Stimulated activated CD4-positive, alpha-beta T cell treated with anti-CD3 and anti-CD28 coated beads, Interleukin-15, amount 100 ng/mL, for 24 hours (primary cell): ENCODE data around the gene ANKRD29.
"Not testable (repeated sequence)": the region's sequence is repeated elsewhere in the genome, so short reads cannot be mapped to it uniquely, and the experiment has no call there.

ENCODE experiments used
- DNase-seq: peaks from one replicate; pipeline ENCODE4 v3.0.0-alpha.2; 2020

The ANKRD29 gene

DNA sequence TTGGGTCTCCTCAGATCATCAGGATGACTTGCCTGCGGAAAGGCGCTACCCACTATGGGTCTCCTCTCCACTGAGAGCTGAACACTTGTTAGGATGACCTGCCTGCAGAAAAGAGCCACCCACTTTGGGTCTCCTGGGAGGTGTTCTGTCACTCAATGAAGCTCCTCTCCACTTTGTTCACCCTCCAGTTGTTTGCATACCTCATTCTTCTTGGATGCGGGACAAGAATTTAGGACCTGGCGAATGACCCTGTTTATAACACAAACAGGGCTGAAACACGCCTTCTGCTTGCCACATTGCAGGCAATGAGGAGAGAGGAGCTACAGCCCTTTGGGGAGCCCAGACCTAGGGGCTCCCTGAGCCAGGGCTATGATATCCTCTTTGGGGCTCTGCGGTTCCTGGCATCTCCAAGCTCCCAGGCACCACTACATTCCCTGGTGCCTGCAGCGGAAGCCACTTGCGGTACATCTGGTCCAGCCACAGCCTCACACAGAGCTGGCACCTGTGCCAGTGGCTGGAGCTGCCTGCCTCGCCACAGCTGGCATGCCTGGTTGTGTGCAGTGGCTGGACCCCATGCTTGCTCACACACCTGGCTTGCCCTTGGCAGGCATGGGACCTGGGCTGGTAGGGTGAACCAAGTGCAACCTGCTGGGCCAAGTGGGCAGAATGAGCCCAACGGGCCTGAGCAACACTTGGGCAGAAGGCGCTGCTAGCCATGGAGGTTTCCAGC, 20.6 kb downstream of the ANKRD29 start:
- DNase-seq: no peak

DNA sequence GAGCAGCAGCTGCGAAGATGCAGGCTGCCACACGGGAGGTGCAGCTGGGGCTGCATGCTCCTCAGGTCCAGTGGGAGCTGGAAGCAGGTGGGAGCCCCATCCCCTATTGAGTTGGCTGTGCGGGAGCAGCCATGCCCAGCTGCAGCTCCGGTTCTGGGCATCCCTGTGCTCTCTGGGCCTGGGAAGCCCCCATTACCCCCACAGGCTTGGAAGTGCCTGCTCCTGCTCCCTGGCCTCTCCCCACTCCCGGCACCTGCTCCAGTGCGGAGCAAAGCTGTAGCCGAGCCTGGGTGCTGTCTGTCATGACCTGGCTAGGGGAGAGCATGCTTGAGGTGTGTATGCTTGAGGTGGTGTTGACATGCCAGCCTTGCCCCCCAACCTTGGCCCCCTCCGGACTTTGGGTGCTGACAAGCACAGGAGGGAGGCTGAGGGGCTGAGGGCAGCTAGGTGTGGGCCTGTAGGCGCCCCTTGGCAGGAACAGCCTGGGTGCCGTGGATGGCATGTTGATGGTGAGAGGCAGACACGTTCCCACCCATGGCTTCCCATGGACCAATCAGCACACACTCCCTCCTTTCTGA, 21.5 kb downstream of the ANKRD29 start:
- DNase-seq: no peak

DNA sequence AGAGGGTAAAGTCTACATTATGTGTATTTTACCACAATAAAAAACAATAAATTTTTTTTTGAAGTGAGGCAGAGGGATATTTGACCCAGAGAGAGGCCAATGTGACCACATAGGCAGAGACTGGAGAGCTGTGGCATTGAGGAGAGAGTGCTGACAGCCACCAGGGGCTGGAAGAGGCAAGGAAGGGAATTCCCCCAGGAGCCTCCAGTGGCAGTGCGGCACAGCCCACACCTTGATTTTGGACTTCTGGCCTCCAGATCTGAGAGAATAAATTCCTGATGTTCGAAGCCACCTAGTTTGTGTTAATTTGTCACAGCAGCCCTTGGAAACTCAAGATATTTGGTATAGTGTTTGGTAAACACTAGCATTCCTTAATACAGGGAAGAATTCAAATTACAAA, 22.7 kb downstream of the ANKRD29 start:
- DNase-seq: no peak

DNA sequence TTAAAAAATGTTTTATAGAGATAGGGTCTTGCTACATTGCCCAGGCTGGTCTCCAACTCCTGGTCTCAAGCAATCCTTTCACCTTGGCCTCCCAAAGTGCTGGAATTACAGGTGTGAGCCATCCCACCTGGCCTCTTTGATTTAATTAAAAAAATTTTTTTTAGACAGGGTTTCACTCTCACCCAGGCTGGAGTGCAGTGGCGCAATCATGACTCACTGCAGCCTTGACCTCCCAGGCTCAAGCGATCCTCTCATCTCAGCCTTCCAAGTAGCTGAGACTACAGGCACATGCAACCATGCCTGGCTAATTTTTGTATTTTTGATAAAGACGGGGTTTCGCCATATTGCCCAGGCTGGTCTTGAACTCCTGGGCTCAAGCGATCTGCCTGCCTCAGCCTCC, 26.3 kb downstream of the ANKRD29 start:
- DNase-seq: not testable (repeated sequence)

DNA sequence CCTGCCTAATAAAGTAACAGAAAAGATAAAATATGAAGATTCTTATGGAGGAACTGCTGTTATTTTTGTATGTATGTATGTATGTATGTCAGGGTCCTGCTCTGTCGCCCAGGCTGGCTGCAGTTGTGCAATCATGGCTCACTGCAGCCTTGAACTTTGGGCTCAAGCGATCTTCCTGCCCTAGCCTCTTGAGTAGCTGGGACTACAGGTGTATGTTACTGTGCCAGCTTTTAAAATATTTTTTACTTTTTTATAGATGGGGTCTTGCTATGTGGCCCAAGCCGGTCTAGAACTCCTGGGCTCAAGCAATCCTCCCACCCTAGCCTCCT, 26.7 kb downstream of the ANKRD29 start:
- DNase-seq: no peak

DNA sequence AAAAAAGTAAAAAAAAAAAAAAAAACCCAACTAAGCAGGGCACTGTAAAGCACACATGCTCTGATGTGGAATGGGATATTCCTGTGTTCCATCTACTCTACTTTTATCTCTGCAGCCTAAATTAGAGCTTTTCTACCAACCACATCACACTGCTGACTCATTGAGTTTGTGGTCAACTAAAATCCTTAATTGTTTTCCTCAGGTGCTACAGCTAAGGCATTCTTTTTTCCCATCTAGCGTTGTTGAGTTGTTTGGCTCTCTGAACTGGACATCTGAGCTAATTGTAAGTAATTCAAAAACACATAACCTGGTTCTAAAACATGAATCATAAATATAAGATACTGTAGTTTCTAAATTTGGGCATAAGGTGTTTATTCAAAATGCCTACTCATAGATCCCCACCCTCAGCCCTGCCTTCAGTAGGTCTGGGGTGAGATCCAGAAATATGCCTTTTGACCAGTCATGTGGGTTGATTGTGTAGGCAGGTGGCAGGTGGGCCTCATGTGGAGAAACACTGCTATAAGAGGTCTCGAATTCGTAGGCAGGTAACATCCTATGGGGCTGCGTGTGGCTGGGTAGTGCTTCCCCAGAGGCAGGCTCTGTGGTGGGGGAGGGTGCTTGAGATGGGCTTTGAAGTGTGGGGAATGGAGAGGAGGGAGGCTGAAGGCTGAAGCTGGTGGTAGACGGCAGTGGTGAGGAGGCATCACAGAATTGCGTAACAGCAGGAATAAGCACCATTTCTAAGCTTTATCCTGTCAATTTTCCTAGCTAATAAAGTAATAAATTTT, 27.2 kb downstream of the ANKRD29 start:
- no peak for DNase-seq

DNA sequence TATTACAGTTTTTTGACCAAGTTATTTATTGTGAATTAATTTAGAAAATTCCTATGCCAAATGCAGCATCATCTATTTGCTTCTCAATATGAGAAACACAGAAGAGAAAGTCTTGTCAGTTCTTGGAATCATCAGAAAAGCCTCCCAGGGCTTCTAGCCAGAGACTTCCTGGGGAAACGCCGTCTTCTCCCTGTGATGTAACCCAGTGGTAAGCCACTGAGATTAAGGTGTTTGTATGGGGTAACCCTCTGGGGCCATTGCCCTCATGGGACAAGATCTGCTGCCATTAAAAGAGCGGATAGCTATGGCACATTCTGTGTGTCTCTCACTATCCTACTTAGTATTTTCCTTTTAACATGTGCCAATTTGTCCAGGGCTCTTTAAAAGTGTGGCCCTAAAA, 28.0 kb downstream of the ANKRD29 start:
- DNase-seq: no peak

DNA sequence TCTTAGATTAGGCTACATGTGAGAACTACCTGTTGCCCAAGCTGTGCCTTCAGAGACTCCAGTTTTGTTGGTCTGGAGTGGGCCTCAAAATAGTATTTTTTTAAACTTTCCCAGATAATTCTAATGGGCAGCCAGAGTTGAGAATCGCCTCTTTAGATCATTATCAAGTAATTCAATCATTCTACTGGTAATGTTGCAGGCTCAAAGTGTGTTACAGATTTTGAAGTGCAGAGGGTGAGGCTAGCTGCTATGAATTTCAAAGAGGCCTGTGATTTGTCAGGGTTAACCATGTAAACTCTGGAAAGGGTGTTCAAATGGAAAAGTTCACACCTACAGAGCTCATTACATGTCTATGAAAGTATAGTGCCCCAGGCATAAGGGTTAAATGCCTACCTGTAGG, 30.1 kb downstream of the ANKRD29 start:
- DNase-seq: no peak

DNA sequence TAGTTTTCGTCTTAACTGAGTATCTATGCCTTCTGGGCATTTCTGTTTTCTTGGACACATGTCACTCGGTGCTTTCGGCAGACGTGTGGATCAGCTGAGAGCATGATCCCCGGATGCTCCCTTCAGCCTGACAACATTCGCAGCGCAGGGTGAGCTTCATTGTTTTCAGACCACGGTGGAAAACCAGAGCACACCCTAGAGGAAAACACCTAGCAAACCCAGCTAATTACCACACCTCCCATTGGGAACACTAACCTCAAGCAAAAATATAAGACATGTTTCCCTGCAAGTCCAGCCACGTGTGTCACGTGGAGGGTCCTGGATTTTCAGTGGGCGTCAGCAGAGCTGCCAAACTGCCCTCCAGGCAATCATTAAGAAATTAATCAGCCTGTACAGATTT, 31.0 kb downstream of the ANKRD29 start:
- no peak for DNase-seq

DNA sequence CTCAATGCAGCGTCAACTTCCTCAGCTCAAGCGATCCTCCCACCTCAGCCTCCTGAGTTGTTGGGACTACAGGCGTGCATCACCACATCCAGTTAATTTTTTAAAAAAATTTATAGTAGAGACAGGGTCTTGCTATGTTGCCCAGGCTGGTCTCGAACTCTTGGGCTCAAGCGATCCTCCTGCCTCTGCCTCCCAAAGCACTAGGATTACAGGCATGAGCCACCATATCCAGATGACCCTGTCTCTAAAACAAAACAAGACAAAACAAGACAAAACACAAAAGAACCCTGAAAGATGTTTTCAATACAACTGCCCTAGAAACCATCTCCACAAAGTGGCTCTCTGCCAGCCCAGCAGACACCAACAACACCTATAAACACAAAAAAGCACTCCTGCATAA, 31.4 kb downstream of the ANKRD29 start:
- no peak for DNase-seq

DNA sequence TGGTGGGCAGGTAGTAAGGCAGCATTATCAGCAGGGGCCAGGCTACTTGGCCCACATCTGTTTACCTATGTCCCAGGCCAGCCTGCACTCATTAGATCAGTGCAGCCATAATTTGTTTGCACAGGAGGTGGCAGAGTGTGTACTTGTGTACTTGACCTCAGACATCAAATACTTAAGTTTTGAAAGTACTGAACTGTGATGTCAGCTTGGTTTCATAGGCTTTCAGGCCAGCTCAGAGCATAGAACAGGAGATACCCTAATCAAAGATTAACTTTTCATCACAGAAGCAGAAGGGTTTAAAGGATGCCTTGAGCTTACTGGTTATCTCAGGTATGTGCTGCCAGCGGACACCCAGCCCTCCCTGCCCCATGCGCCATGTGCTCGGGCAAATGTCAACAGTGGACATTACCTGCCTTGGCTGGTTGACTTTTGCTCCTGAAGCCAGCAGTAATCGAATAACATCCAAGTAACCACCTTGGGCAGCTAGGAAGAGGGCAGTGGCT, 33.2 kb downstream of the ANKRD29 start:
- DNase-seq: no peak

DNA sequence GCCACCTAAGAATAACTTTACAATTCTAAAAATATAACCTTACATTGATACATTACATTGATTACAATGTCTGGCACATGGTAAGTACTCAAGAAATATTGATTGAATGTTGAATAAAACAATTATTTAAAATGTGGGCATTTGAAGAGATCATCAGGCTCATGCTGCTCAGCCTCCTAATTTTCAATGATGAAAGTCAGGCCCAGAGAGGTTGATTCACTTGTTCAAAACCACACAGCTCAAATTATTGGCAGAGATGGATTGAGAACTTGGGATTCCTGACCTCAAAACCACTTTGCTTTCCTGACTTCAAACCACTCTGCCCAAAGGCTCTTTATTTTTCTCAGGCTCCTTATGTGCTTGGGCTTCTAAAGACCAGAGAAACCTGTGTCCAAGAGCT, 34.7 kb downstream of the ANKRD29 start:
- DNase-seq: no peak

DNA sequence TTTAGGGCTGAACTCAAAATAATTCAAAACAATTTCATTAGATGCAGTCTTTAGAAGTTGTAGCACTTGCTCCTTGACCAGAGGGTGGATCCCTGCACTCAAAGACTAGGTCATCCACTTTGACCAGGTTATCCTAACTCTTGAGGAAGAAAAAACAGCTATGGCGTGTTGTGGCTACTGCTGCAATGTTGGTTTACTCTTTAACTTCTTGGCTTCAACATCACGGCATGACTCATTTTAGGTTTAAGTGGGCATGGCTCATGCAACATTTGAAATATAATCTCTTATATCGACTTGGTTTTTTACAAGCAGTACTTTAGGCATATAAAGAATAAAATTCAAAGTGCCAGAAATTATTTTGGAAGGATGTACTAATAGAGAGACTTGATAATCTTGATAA, 35.4 kb downstream of the ANKRD29 start:
- DNase-seq: no peak

DNA sequence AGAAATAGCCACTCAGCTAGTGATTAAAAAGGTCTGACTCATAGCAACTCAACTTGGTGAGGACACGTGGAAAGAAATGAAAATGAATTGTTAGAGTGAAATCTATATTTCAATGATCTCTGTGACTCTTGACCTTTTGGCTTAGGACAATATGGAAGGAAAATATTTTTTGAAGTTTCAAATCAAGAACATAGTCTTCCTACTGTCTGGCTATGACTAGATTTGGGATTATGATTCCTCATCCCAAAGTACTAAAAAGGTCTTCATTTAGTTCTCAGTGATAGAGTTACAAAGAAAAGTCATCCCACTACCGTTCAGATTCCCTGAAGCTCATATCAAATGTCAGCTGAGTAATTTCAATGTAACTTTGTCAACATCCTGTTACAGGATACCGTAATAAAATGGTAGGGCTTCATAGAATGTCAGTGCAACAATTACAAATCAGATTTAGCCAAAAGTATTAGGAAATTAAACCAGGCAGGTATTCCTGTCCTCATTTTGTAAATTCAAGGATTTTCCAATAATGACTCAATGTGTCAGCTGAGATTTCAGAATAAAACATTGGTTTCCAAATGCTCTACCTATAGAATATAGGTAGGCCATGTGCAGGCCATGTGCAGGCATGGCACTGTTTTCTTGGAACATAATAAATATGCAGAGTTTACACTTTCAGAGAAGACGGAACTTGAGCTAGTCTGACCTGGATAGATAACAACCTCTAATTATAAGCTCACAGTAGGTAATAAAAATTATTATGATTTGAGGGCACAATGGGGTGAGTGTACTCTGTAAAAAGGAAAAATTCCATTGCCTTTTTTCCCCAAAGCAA, 36.0 kb downstream of the ANKRD29 start:
- DNase-seq: no peak

DNA sequence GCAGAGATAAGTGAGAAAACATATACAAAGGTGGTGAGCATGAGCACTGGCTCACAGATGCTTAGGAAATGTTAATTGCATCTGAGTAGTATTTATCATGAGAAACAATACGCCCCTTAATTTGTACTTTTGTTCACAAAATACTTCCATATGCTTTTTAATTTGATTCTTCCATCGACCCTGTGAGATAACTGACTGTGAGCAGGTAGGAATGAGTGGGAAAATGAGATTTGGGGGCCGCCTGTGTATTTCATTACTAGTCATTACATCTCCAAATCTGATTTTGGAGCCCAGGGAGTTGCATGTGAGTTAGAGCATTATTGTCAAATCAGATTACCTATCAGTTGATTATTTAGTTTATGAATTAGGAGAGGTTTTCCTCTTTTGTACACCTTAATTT, 39.7 kb downstream of the ANKRD29 start:
- no peak for DNase-seq

DNA sequence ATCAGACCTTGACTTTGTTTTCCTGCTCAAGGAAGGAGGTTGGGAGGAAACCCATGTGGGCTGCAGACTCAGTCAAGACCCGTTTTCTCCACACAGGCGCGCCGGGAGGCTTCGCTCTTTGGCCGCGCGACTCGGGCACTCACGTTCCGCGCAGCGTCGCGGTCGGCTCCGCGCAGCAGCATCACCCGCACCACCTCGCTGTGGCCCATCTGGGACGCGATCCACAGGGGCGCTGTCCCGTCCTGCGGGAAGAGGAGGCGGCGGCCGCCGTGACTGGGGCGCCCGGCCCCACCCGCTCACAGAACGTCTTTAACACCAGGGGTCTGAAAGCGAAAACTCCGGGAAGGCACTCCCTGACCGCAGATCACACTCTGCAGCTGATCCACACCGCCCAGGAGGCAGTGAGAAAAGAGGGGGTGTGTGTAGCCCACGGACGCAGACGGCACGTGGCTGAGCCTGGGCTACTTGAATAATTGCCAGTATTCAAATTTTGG, 43.3 kb downstream of the ANKRD29 start:
- DNase-seq: peak; percentile 31

DNA sequence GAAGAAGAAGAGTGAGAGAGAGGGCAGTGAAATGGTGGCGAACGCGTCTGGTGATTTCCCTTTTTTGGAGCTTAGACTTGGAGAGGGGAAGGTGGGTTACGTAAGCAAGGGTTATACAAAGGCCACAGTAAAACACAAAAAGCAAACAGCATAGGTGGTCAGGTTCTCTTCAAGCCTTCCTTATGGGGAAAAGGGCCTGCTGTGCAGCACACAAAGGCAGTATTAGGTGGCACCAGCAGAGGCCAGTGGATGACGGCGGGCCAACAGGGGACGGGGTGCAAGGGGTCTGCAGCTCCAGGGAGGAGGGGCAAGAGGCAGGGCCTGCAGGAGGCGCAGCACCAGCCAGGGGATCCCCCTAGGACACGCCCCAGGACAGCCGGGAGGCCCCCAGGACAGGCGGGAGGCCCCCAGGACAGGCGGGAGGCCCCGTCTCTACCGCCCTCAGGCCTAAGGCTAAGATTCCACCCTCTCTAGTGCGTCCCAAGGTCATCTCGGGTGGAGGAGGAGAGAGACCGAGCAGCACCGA, 43.8 kb downstream of the ANKRD29 start:
- peak; percentile 5 for DNase-seq

DNA sequence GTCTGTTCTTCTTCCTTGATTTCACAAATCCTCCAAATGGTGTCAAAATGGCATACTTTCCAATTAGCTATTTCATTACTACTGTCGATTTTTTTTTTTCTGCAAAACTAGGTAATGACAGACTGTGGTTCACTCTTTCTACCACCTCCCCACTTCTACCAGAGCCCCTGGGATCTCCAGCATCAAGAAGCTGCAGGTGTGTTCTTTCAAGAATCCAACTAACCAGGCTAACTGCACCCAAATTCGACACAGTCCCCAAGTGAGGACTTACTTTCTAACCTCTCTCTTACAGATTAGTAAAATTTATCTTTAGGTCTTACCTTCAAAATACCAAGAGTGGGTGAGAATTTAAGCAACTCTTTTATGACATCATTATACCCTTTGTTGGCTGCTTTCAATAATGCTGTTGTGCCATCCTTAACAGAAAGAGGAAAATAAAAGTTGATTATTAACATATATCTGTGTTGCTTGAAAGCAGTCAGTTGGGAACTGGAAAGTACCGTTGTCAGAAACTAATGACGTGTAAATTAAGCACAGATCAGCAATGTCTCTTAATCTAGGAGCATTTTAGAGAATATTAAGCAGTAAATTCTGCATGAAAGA, 45.2 kb downstream of the ANKRD29 start:
- no peak for DNase-seq

DNA sequence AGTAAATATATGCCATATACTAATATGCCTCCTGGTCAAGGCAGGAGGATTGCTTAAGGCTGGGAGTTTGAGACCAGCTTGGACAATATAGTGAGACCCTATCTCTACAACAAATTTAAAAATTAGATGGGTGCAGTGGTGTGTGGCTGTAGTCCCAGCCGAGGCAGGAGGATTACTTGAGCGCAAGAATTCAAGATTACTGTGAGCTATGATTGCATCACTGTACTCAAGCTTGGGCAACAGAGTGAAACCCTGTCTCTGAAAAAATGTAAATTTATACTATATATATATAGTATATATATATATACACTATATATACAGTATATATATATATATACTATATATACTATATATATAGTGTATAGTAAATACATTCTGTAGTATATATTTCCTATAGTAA, 46.5 kb downstream of the ANKRD29 start:
- DNase-seq: no peak

DNA sequence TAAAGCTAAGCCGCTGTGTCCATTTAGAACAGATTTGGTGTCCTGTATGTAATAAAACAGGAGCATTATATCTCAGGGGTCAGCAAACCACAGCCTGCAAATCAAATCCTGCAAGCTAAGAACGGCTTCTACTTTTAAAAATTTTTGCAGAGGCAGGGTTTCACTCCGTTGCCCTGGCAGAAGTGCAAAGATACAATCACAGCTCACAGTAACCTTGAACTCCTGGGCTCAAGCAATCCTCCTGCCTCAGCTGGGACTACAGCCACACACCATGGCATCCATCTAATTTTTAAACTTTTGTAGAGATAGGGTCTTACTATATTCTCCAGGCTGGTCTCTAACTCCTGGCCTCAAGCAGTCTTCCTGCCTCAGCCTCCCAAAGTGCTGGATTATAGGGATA, 47.8 kb downstream of the ANKRD29 start:
- no peak for DNase-seq

DNA sequence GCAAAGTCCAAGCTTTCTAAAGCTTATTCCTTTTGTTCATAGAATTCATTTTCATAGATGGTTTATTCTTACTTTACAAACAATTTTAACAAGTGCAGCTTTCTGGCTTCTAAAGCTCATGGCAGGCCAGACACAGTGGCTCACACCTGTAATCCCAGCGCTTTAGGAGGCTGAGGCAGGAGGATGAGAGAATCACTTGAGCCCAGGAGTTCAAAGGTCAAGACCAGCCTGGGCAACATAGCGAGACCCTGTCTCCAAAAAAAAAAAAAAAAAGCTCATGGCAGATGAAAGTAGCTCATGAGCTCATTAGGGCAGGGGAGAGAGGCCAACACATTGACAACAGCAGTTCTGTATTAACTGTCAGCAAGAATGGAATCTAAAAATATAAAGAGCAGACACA, 48.3 kb downstream of the ANKRD29 start:
- DNase-seq: no peak

DNA sequence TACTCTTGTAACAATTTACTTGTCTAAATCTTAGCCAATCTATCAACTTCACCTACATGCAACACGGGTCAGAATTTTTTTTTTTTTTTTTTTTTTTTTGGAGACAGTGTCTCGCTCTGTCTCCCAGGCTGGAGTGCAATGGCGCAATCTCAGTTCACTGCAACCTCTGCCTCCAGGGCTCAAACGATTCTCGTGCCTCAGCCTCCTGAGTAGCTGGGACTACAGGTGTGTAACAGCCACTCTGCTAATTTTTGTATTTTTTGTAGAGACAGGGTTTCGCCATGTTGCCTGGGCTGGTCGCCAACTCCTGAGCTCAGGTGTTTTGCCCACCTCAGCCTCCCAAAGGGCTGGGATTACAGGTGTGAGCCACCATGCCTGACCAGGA, 49.6 kb downstream of the ANKRD29 start:
- DNase-seq: not testable (repeated sequence)
